ENCODE results near the gene ASTN2. TPM values are rescaled to one million over a fixed set of nuclear protein-coding genes. Genes with fewer than 3 reads are reported as not detected.

The ASTN2 gene
- total and polyA plus RNA-seq, 10 of the 15 experiments (the other 5 are each of a cell fraction or from before 2014, with no cell fraction given) = 1.4 to 15.7 (median 7.0) TPM

- intact Hi-C loops (cut with micrococcal nuclease; ENCODE audit: unreplicated experiment) (no loop called here), in situ Hi-C loops (cut with MboI) (no loop called here)
- ChIA-PET CTCF (no interaction called here), SMC1A (ENCODE audit: uncharacterized antibody, unreplicated experiment) (no interaction called here), RAD21 (ENCODE audit: unreplicated experiment) (interaction anchor here (1.3 kb wide), 1 partner anchor 480 kb away, joined by 3 read pairs; no protein-coding TSS in a partner anchor), POLR2A (no interaction called here)
- H3K27me3 ChIP-seq (replicated peaks in 1 of 2; ENCODE audit: control insufficient read depth in 2 of 2, insufficient read depth in 2 of 2, low read length in 1 of 2) = no peaks in the 10 kb centered on the region
- H3K36me3 ChIP-seq (ENCODE audit: control insufficient read depth in 2 of 2, insufficient read depth in 2 of 2, low read length in 1 of 2) = peaks cover 0 to 2% of the 10 kb centered on the region in 2 experiments; a peak in 1 of 4 replicates
- no peak overlapping the region for H3K4me2 ChIP-seq (ENCODE audit: control insufficient read depth, insufficient read depth)
- FAIRE-seq (no peak), ATAC-seq (no peak), DNase-seq (ENCODE audit: low read depth, low spot score) (no peak)
- BruUV-seq (replicated peaks) = no TSS peak
- H2AFZ ChIP-seq (ENCODE audit: control insufficient read depth, low read depth, low read length) = no peak overlapping the region
- no peaks in the 10 kb centered on the region for H3K4me1 ChIP-seq (ENCODE audit: control insufficient read depth, insufficient read depth, low read length)
- no peaks in the 10 kb centered on the region for H3K9me3 ChIP-seq (replicated peaks; ENCODE audit: control insufficient read depth, insufficient read depth, low read length)
- H3K4me3 ChIP-seq = no peak overlapping the region
- H4K20me1 ChIP-seq (ENCODE audit: control insufficient read depth, insufficient read depth) = no peaks in the 10 kb centered on the region
- no peak overlapping the region for H3K9ac ChIP-seq (ENCODE audit: control insufficient read depth, insufficient read depth, low read length)
- WGBS (ENCODE audit: insufficient coverage, insufficient replicate concordance, low lambda C conversion rate, missing lambda C conversion rate) = 50% methylated on average over 2 of the region's 2 CpGs
- no peaks in the 10 kb centered on the region for H3K79me2 ChIP-seq (ENCODE audit: control insufficient read depth, insufficient read depth, low read length)
- TF ChIP-seq, protein P1, sequence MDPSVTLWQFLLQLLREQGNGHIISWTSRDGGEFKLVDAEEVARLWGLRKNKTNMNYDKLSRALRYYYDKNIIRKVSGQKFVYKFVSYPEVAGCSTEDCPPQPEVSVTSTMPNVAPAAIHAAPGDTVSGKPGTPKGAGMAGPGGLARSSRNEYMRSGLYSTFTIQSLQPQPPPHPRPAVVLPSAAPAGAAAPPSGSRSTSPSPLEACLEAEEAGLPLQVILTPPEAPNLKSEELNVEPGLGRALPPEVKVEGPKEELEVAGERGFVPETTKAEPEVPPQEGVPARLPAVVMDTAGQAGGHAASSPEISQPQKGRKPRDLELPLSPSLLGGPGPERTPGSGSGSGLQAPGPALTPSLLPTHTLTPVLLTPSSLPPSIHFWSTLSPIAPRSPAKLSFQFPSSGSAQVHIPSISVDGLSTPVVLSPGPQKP (IDR thresholded peaks at IDR 0.05; ENCODE audit: low read depth, low read length) = no peak
- TF ChIP-seq CTCF (IDR thresholded peaks at IDR 0.05 in 2 of 3, conservative IDR thresholded peaks at IDR 0.05 in 1 of 3; ENCODE audit: control insufficient read depth in 2 of 3, extremely low read depth in 1 of 3, insufficient read depth in 1 of 3, low read depth in 3 of 3, low read length in 3 of 3) = no peak
- TF ChIP-seq LARP7 (IDR thresholded peaks at IDR 0.05) = no peak
- H3K27ac ChIP-seq (ENCODE audit: control insufficient read depth, insufficient read depth) = no peak overlapping the region
Observed at GRCh38 chr9:116644091-116644688, 770.7 kb downstream of the ASTN2 start.
